H1 (cell line): ENCODE data around the gene BRICD5. TPM values are rescaled to one million over a fixed set of nuclear protein-coding genes. Genes with fewer than 3 reads are reported as not detected.

Experiments used
- CTCF ChIA-PET: fragments of 300-600 bp; sonication (Branson Sonifier 250); formaldehyde crosslinking; loops from one replicate; lab custom pipeline; 2021; ENCODE audit not compliant: partially characterized antibody; lab: Charles Lee
- POLR2A ChIA-PET: fragments of 300-600 bp; sonication (Branson Sonifier 250); formaldehyde crosslinking; loops from one replicate; lab custom pipeline; 2021; ENCODE audit warnings: inconsistent platforms; ENCODE audit not compliant: partially characterized antibody; lab: Charles Lee
- DNase-seq, 2 experiments: peaks; one replicate each; pipeline versions ENCODE4 v3.0.0 to v3.0.0-alpha.2; 2010 to 2022; ENCODE audit warnings: low spot score in 2 of 2, low read depth in 1 of 2, mixed read lengths in 1 of 2
- FAIRE-seq: peaks from 2 replicates; lab custom pipeline; 2011; peaks lifted over from hg19 to GRCh38; lab: Jason Lieb, UNC
- H2AFZ ChIP-seq: 2 replicates; pipeline ENCODE4 v1.8.1; 2012; ENCODE audit warnings: low read length, inconsistent platforms
- H2AK5ac ChIP-seq: 2 replicates; pipeline ENCODE4 v1.6.1; 2013; ENCODE audit warnings: low read depth, low read length
- H2BK120ac ChIP-seq: replicated peaks from 2 replicates; pipeline ENCODE3; 2013; ENCODE audit warnings: low read depth, low read length, inconsistent platforms
- H2BK12ac ChIP-seq: 2 replicates; pipeline ENCODE4 v1.6.1; 2013; ENCODE audit warnings: low read depth, low read length
- H2BK15ac ChIP-seq: 2 replicates; pipeline ENCODE4 v1.6.1; 2013; ENCODE audit warnings: low read length
- H2BK20ac ChIP-seq: 2 replicates; pipeline ENCODE4 v1.6.1; 2013; ENCODE audit warnings: low read length
- H2BK5ac ChIP-seq: 2 replicates; pipeline ENCODE4 v1.6.1; 2013; ENCODE audit warnings: low read depth, low read length
- H3K14ac ChIP-seq: 2 replicates; pipeline ENCODE4 v1.6.1; 2013; ENCODE audit warnings: inconsistent platforms; ENCODE audit not compliant: insufficient read length
- H3K18ac ChIP-seq: 2 replicates; pipeline ENCODE4 v1.6.1; 2013; ENCODE audit warnings: low read length; ENCODE audit errors: extremely low read depth
- H3K23ac ChIP-seq: 2 replicates; pipeline ENCODE4 v1.6.1; 2013; ENCODE audit warnings: inconsistent platforms; ENCODE audit not compliant: insufficient read length
- H3K23me2 ChIP-seq: 2 replicates; pipeline ENCODE4 v1.6.1; 2013; ENCODE audit warnings: low read depth, low read length
- H3K27ac ChIP-seq: 2 replicates; pipeline ENCODE4 v1.6.1; 2011; ENCODE audit warnings: low read depth, low read length, inconsistent platforms
- H3K27me3 ChIP-seq, 4 experiments: replicated peaks in 1 of 4; 1 replicate in 1 of 4; 2 replicates in 3 of 4; pipeline versions ENCODE4 v1.6.1 to v1.8.1; 2011 to 2013; ENCODE audit warnings: low read length in 3 of 4, mild to moderate bottlenecking in 3 of 4, inconsistent platforms in 2 of 4, mixed read lengths in 2 of 4, moderate library complexity in 1 of 4; ENCODE audit not compliant: control insufficient read depth in 3 of 4, insufficient read depth in 3 of 4; ENCODE audit errors: extremely low read depth in 1 of 4
- H3K36me3 ChIP-seq, 4 experiments: 2 replicates each; pipeline versions ENCODE4 v1.6.1 to v1.8.1; 2011 to 2013; ENCODE audit warnings: mild to moderate bottlenecking in 4 of 4, low read length in 3 of 4, moderate library complexity in 2 of 4, control low read depth in 1 of 4, inconsistent platforms in 1 of 4; ENCODE audit not compliant: insufficient read depth in 4 of 4, control insufficient read depth in 2 of 4
- H3K4ac ChIP-seq: replicated peaks from 2 replicates; pipeline ENCODE3; 2013; ENCODE audit warnings: low read length, low read depth, mixed read lengths, inconsistent platforms; ENCODE audit not compliant: insufficient read length
- H3K4me1 ChIP-seq, 4 experiments: replicated peaks in 1 of 4; 1 replicate in 1 of 4; 2 replicates in 3 of 4; pipeline versions ENCODE4 v1.6.1 to v1.8.1; 2011 to 2013; ENCODE audit warnings: low read length in 3 of 4, inconsistent platforms in 2 of 4, mixed read lengths in 1 of 4; ENCODE audit not compliant: insufficient read depth in 4 of 4, control insufficient read depth in 3 of 4
- H3K4me2 ChIP-seq, 2 experiments: 2 replicates each; pipeline versions ENCODE4 v1.6.1 to v1.8.1; 2011 to 2013; ENCODE audit warnings: low read depth in 2 of 2, low read length in 2 of 2, control low read depth in 1 of 2, inconsistent platforms in 1 of 2, mild to moderate bottlenecking in 1 of 2; ENCODE audit not compliant: insufficient read depth in 1 of 2
- H3K4me3 ChIP-seq, 4 experiments: fragments of 200-600, 300-600 bp in 1 of 4; sonication (generic), shearing (Covaris generic), sonication (Bioruptor Twin) in 1 of 4; 2 replicates each; pipeline versions ENCODE4 v1.5.1 to v1.8.1; 2011 to 2016; ENCODE audit warnings: low read length in 4 of 4, low read depth in 3 of 4, control low read depth in 2 of 4, inconsistent platforms in 2 of 4, mild to moderate bottlenecking in 2 of 4, mixed read lengths in 1 of 4, moderate library complexity in 1 of 4; ENCODE audit not compliant: insufficient read depth in 2 of 4; ENCODE audit errors: extremely low read depth in 1 of 4
- H3K56ac ChIP-seq: replicated peaks from 2 replicates; pipeline ENCODE3; 2013; ENCODE audit warnings: low read depth, mild to moderate bottlenecking, mixed read lengths, low read length, inconsistent platforms; ENCODE audit not compliant: insufficient read length
- H3K79me1 ChIP-seq: 2 replicates; pipeline ENCODE4 v1.6.1; 2013; ENCODE audit warnings: low read depth, low read length, control low read depth
- H3K79me2 ChIP-seq, 2 experiments: 2 replicates each; pipeline versions ENCODE4 v1.6.1 to v1.8.1; 2012 to 2013; ENCODE audit warnings: low read length in 2 of 2, mild to moderate bottlenecking in 2 of 2, inconsistent platforms in 1 of 2; ENCODE audit not compliant: insufficient read depth in 2 of 2, control insufficient read depth in 1 of 2
- H3K9ac ChIP-seq, 4 experiments: replicated peaks in 1 of 4; 1 replicate in 1 of 4; 2 replicates in 3 of 4; pipeline versions ENCODE4 v1.6.1 to v1.8.1; 2011 to 2013; ENCODE audit warnings: low read depth in 3 of 4, low read length in 3 of 4, control low read depth in 2 of 4, mild to moderate bottlenecking in 2 of 4, moderate library complexity in 2 of 4, inconsistent platforms in 1 of 4; ENCODE audit errors: extremely low read depth in 1 of 4
- H3K9me3 ChIP-seq, 2 experiments: 2 replicates each; pipeline versions ENCODE4 v1.6.1 to v1.8.1; 2012 to 2013; ENCODE audit warnings: mild to moderate bottlenecking in 2 of 2, moderate library complexity in 2 of 2, control low read depth in 1 of 2, inconsistent platforms in 1 of 2, low read depth in 1 of 2, low read length in 1 of 2, mixed read lengths in 1 of 2; ENCODE audit not compliant: insufficient read depth in 2 of 2
- H4K20me1 ChIP-seq, 2 experiments: replicated peaks in 1 of 2; 2 replicates each; pipeline versions ENCODE3 to v1.8.1; 2011 to 2013; ENCODE audit warnings: inconsistent platforms in 2 of 2, low read length in 2 of 2, mild to moderate bottlenecking in 1 of 2; ENCODE audit not compliant: insufficient read depth in 2 of 2, control insufficient read depth in 1 of 2
- H4K5ac ChIP-seq: 2 replicates; pipeline ENCODE4 v1.6.1; 2013; ENCODE audit warnings: low read length, low read depth, mixed read lengths, inconsistent platforms; ENCODE audit not compliant: insufficient read length
- H4K8ac ChIP-seq: 2 replicates; pipeline ENCODE4 v1.8.0; 2013; ENCODE audit warnings: mild to moderate bottlenecking, moderate library complexity, low read length, inconsistent platforms; ENCODE audit not compliant: insufficient read depth; ENCODE audit errors: extremely low read depth
- H4K91ac ChIP-seq: replicated peaks from 2 replicates; pipeline ENCODE3; 2013; ENCODE audit warnings: low read length, mixed read lengths, inconsistent platforms; ENCODE audit not compliant: insufficient read length
- ASH2L ChIP-seq: fragments of 200-600, 300-600 bp; sonication (generic); IDR thresholded peaks from one replicate; pipeline ENCODE4 v1.7.1; 2017; ENCODE audit warnings: low read length
- BACH1 ChIP-seq: IDR thresholded peaks from 2 replicates; pipeline ENCODE4 v1.6.1; 2012; ENCODE audit warnings: low read length, improper control_type of control experiment
- KDM1A ChIP-seq: fragments of 200-600, 300-600 bp; sonication (generic); IDR thresholded peaks from 2 replicates; pipeline ENCODE4 v1.7.1; 2016; ENCODE audit warnings: mild to moderate bottlenecking, low read length, borderline replicate concordance
- POLR2A ChIP-seq, 2 experiments: IDR thresholded peaks; 1 replicate in 1 of 2; 2 replicates in 1 of 2; pipeline ENCODE4 v1.6.1; 2011; ENCODE audit warnings: low read depth in 2 of 2, low read length in 2 of 2, mild to moderate bottlenecking in 2 of 2; ENCODE audit errors: control extremely low read depth in 1 of 2
- POU5F1 ChIP-seq: IDR thresholded peaks from 2 replicates; pipeline ENCODE4 v1.6.1; 2011; ENCODE audit warnings: low read depth, mild to moderate bottlenecking, low read length, moderate library complexity
- SIN3A ChIP-seq, 2 experiments: IDR thresholded peaks in 1 of 2; conservative IDR thresholded peaks in 1 of 2; 2 replicates each; pipeline ENCODE4 v1.6.1; 2011 to 2012; ENCODE audit warnings: low read length in 2 of 2, improper control_type of control experiment in 1 of 2, low read depth in 1 of 2, mild to moderate bottlenecking in 1 of 2
- SIX5 ChIP-seq: IDR thresholded peaks from 2 replicates; pipeline ENCODE4 v1.6.1; 2011; ENCODE audit warnings: mild to moderate bottlenecking, low read depth, low read length
- SP4 ChIP-seq: IDR thresholded peaks from 2 replicates; pipeline ENCODE4 v1.6.1; 2012; ENCODE audit warnings: low read length, inconsistent platforms
- SRF ChIP-seq: IDR thresholded peaks from 2 replicates; pipeline ENCODE4 v1.6.1; 2011; ENCODE audit warnings: mild to moderate bottlenecking, low read depth, low read length, moderate library complexity
- TBP ChIP-seq: IDR thresholded peaks from 2 replicates; pipeline ENCODE4 v1.6.1; 2011; ENCODE audit warnings: low read depth, low read length, improper control_type of control experiment
- TEAD4 ChIP-seq: IDR thresholded peaks from 2 replicates; pipeline ENCODE4 v1.6.1; 2012; ENCODE audit warnings: low read depth, low read length, inconsistent platforms, mixed read lengths
- ZNF274 ChIP-seq: IDR thresholded peaks from 2 replicates; pipeline ENCODE4 v1.7.0; 2012; ENCODE audit warnings: low read length, borderline replicate concordance; ENCODE audit errors: extremely low read depth
- WGBS, 2 experiments: shearing (Covaris generic) in 1 of 2; methylation state at CpG; one replicate each; pipeline versions ENCODE4 v1.1.6 to v1.1.7; 2013 to 2015; ENCODE audit warnings: low lambda C conversion rate in 2 of 2, mixed read lengths in 2 of 2, inconsistent platforms in 1 of 2, low coverage in 1 of 2, missing lambda C conversion rate in 1 of 2; ENCODE audit not compliant: insufficient replicate concordance in 2 of 2, insufficient coverage in 1 of 2, insufficient read length in 1 of 2; ENCODE audit errors: extremely low coverage in 1 of 2, missing lambda C conversion rate in 1 of 2; 5-methylcytosine and 5-hydroxymethylcytosine counted together
- polyA plus RNA-seq, 7 experiments: library from polyadenylated mRNA; depleted of rRNA in 3 of 7; stranded (reverse) in 5 of 7; unstranded in 2 of 7; fragments of >200 nt in 5 of 7; fragments of 200-250 nt in 2 of 7; gene quantifications; 1 replicate in 5 of 7; 2 replicates in 1 of 7; 4 replicates in 1 of 7; pipeline versions ENCODE4 v1.2.1 to v1.2.3, GENCODE V29; 2011 to 2013; ENCODE audit warnings: missing spikeins in 2 of 7, mixed read lengths in 2 of 7
- total RNA-seq: library from RNA; stranded (reverse); fragmentation: NEBNext Ultra II Directional; extraction: Animal tissue kit (Norgen Biotek cat#: 25700); gene quantifications from 2 replicates; pipeline ENCODE4 v1.2.1, GENCODE V29; 2021

BRICD5 gene
- total and polyA plus RNA-seq, 2 of the 8 experiments (the other 6 are each of a cell fraction or from before 2014, with no cell fraction given) = 8.5 to 14.2 TPM

DNA sequence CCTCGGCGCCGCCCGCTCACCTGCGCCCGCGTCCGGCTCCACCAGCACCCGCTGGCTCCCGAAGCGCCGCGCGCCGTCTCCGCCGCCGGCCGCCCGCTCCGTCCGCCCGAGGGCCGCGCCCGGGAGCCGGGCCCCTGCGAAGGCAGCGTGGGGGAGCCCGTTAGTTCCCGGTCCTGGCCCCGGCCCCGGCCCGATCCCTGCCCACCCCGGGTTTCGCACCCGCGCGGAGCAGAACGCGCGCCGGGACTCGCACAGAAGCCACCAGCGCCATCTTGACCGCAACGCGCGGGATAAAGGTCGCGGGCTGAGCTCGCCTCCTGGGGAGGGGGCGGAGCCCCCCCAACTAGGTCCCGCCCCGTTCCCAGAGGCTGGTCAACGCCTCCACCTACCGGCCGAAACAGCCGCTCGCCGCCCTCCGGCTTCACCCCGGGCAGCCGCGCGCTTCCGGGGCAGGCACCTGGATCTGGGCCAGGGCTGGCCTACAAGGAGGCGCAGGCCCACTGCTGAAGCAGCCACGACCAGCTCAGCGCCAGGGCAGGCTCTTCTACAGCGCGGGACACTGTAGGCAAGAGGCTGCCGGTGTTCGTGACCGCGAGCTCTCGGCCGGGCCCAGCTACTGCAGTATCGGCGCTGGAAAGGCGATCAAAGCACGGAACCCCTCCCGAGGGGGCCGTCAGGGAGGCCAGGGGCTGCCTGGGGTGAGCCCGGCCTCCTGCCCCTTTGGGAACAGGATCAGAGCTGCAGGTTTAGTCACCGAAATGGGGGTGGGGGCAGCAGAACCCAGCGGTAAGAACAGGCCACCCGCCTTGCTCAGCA, 40.8 kb upstream of the BRICD5 start, which contains the start of gene ECI1:
Gene ECI1, minus strand, starts transcription at position 292 of the 816 bp plus-strand sequence. Its CDS starts 21 bp downstream, at position 271.
- Histone ChIP-seq H3K23me2 (peaks cover 3% of the 10 kb centered on the region; the same call in 1 of the 2 replicates), H2BK15ac (no peak within 1 kb of the TSS), H3K79me1 (peaks cover 4% of the 10 kb centered on the region; the same call in 1 of the 2 replicates), H2BK12ac (peak within 1 kb of the TSS; percentile 68; the same call in 1 of the 2 replicates), H3K9me3 (no peaks in the 10 kb centered on the region), H2BK20ac (no peak within 1 kb of the TSS), H3K79me2 (peaks cover 0 to 23% of the 10 kb centered on the region in 2 experiments; a peak in 2 of 4 replicates), H3K14ac (no peak within 1 kb of the TSS), H2BK120ac (no peak within 1 kb of the TSS), H4K20me1 (peaks cover 6 to 13% of the 10 kb centered on the region in 2 experiments), H3K23ac (no peak within 1 kb of the TSS), H2AFZ (no peak within 1 kb of the TSS), H3K27ac (peak within 1 kb of the TSS; percentile 86), H3K18ac (peak within 1 kb of the TSS; percentile 78), H3K4me3 (peak within 1 kb of the TSS; percentile 76 to 95 (median 83)), H3K56ac (peak within 1 kb of the TSS; percentile 42), H3K4me1 (peaks cover 4 to 6% (median 5%) of the 10 kb centered on the region in 4 experiments; a peak in 6 of 7 replicates), H4K5ac (peak within 1 kb of the TSS; percentile 87), H4K8ac (peak within 1 kb of the TSS; percentile 96), H3K36me3 (peaks cover 19 to 46% (median 34%) of the 10 kb centered on the region in 4 experiments), H2AK5ac (peak within 1 kb of the TSS; percentile 9; the same call in 1 of the 2 replicates), H3K9ac (peak within 1 kb of the TSS; percentile 68 to 95 (median 79)), H3K27me3 (no peaks in the 10 kb centered on the region), H3K4ac (no peak within 1 kb of the TSS), H3K4me2 (peak within 1 kb of the TSS; percentile 63 to 84), H2BK5ac (peak within 1 kb of the TSS; percentile 90), H4K91ac (no peak within 1 kb of the TSS)
- ChIA-PET CTCF (interaction anchor here (0.5 to 2.6 kb wide), 20 partner anchors 9 to 695 kb away, joined by 3 to 26 read pairs (median 4); partner anchors contain the start of gene DNASE1L2), POLR2A (interaction anchor here (0.6 to 13.9 kb wide), 41 partner anchors 12 to 352 kb away, joined by 3 to 228 read pairs (median 5); partner anchors contain the start of genes AMDHD2, CEMP1, DNASE1L2 and E4F1)
- peak; percentile 84 to 96 for DNase-seq
- 6% methylated on average over 82 of the region's 88 CpGs; no CpG with 5 or more reads in 1 of the 2 experiments for WGBS, 2 experiments
- FAIRE-seq = no peak
- no peak for TF ChIP-seq ASH2L
- peak; percentile 70 for TF ChIP-seq BACH1
- TF ChIP-seq KDM1A = no peak
- no peak for TF ChIP-seq ZNF274
- 0 out of 2 replicates have a peak, but pooled peaks have one; percentile 3 for TF ChIP-seq SRF
- peak; percentile 69; the same call in 1 of the 2 replicates for TF ChIP-seq SP4
- TF ChIP-seq SIN3A (conservative IDR thresholded peaks at IDR 0.05 in 1 of 2, IDR thresholded peaks at IDR 0.05 in 1 of 2; ENCODE audit: low read depth in 1 of 2, low read length in 2 of 2) = peak in 1 of 2 experiments; percentile 58; a peak in 1 of 4 replicates
- TF ChIP-seq POU5F1 = 0 out of 2 replicates have a peak, but pooled peaks have one; percentile 17
- TF ChIP-seq POLR2A (IDR thresholded peaks at IDR 0.05; ENCODE audit: control extremely low read depth in 1 of 2, low read depth in 2 of 2, low read length in 2 of 2) = peak; percentile 89 to 90
- TF ChIP-seq TEAD4 = no peak
- peak; percentile 90 for TF ChIP-seq TBP
- no peak for TF ChIP-seq SIX5
